Activated CD8-positive, alpha-beta T cell treated with anti-CD3 and anti-CD28 coated beads for 36 hours (primary cell): Measurements from ENCODE around the gene RPL37. TPM values are rescaled to one million over a fixed set of nuclear protein-coding genes. Genes with fewer than 3 reads are reported as not detected.

Source experiments
- ATAC-seq: fragments of 200-7000 bp; cut with Tn5 transposase; one replicate; pipeline ENCODE4 v1.10.0; 2021; ENCODE audit warnings: mild to moderate bottlenecking, moderate library complexity
- CTCF ChIA-PET: fragments of 350-600 bp; sonication (Branson Sonifier 250); formaldehyde crosslinking; loops from one replicate; lab custom pipeline; 2021; ENCODE audit warnings: antibody characterized with exemption; lab: Charles Lee
- POLR2A ChIA-PET: fragments of 350-600 bp; sonication (Branson Sonifier 250); formaldehyde crosslinking; loops from one replicate; lab custom pipeline; 2021; ENCODE audit warnings: antibody characterized with exemption; lab: Charles Lee
- DNase-seq: peaks from one replicate; pipeline ENCODE4 v3.0.0-alpha.2; 2020
- H3K27ac Mint-ChIP-seq: one replicate; pipeline ENCODE4 v1.8.0; 2021; ENCODE audit warnings: mild to moderate bottlenecking, mixed read lengths
- H3K27me3 Mint-ChIP-seq: one replicate; pipeline ENCODE4 v1.8.0; 2021; ENCODE audit warnings: mixed read lengths
- H3K36me3 Mint-ChIP-seq: one replicate; pipeline ENCODE4 v1.8.0; 2021; ENCODE audit warnings: low read depth, mixed read lengths
- H3K4me1 Mint-ChIP-seq: one replicate; pipeline ENCODE4 v1.8.0; 2021; ENCODE audit warnings: low read depth, mixed read lengths
- H3K4me3 Mint-ChIP-seq: one replicate; pipeline ENCODE4 v1.8.0; 2021; ENCODE audit warnings: mild to moderate bottlenecking, moderate library complexity, mixed read lengths
- H3K9me3 Mint-ChIP-seq: one replicate; pipeline ENCODE4 v1.8.0; 2021; ENCODE audit warnings: mixed read lengths
- CTCF ChIP-seq: fragments of 200-600 bp; IDR thresholded peaks from one replicate; pipeline ENCODE4 v1.8.0; 2022; ENCODE audit warnings: antibody characterized with exemption, mild to moderate bottlenecking
- intact Hi-C: fragments of 100-400 bp; cut with micrococcal nuclease; formaldehyde crosslinking; loops from one replicate; pipeline ENCODE4 v1.10.0; 2022
- total RNA-seq, 2 experiments: library from RNA; stranded (reverse); gene quantifications; one replicate each; pipeline ENCODE4 v1.2.3, GENCODE V29; 2021

RPL37 gene
- total RNA-seq, 2 experiments from 2014 or later: 1,914 to 1,950 TPM

GRCh38 chr5:40846371-40846770 lies 11.3 kb upstream of the RPL37 start:
- H3K4me1 Mint-ChIP-seq: peaks cover 1% of the 10 kb centered on the region
- POLR2A ChIA-PET: interaction anchor here (0.7 kb wide), 1 partner anchor 11 kb away, joined by 3 read pairs; the partner anchor contains the start of gene RPL37
- DNase-seq (no peak), ATAC-seq (no peak)
- CTCF ChIA-PET: no interaction called here
- no peak overlapping the region for H3K27ac Mint-ChIP-seq
- H3K4me3 Mint-ChIP-seq: no peak overlapping the region
- intact Hi-C loops: no loop called here
- peaks cover 2% of the 10 kb centered on the region for H3K36me3 Mint-ChIP-seq
- H3K9me3 Mint-ChIP-seq: no peaks in the 10 kb centered on the region
- H3K27me3 Mint-ChIP-seq: peaks cover 17% of the 10 kb centered on the region
- no peak for TF ChIP-seq CTCF

GRCh38 chr5:40844565-40844964 lies 9.5 kb upstream of the RPL37 start:
- no peak for TF ChIP-seq CTCF
- CTCF ChIA-PET: no interaction called here
- H3K9me3 Mint-ChIP-seq: no peaks in the 10 kb centered on the region
- peaks cover 6% of the 10 kb centered on the region for H3K4me1 Mint-ChIP-seq
- intact Hi-C loops: no loop called here
- DNase-seq: no peak
- no peak overlapping the region for H3K27ac Mint-ChIP-seq
- H3K36me3 Mint-ChIP-seq: peaks cover 2% of the 10 kb centered on the region
- ATAC-seq: no peak
- H3K4me3 Mint-ChIP-seq: no peak overlapping the region
- H3K27me3 Mint-ChIP-seq: peaks cover 19% of the 10 kb centered on the region
- POLR2A ChIA-PET: interaction anchor here (1.6 kb wide), 1 partner anchor 10 kb away, joined by 3 read pairs; no protein-coding TSS in a partner anchor

- no peak for ATAC-seq
- CTCF ChIA-PET: interaction anchor here (0.7 to 0.8 kb wide), 2 partner anchors 9 to 1926 kb away, joined by 3 read pairs; no protein-coding TSS in a partner anchor
- no peak overlapping the region for H3K27ac Mint-ChIP-seq
- H3K36me3 Mint-ChIP-seq: peaks cover 2% of the 10 kb centered on the region
- peaks cover 16% of the 10 kb centered on the region for H3K27me3 Mint-ChIP-seq
- POLR2A ChIA-PET: interaction anchor here (2.5 kb wide), 1 partner anchor 11 kb away, joined by 12 read pairs; no protein-coding TSS in a partner anchor
- no peak for DNase-seq
- H3K9me3 Mint-ChIP-seq: no peaks in the 10 kb centered on the region
- intact Hi-C loops: no loop called here
- peaks cover 6% of the 10 kb centered on the region for H3K4me1 Mint-ChIP-seq
- no peak for TF ChIP-seq CTCF
- H3K4me3 Mint-ChIP-seq: no peak overlapping the region
Observed at GRCh38 chr5:40842351-40842750, 7.3 kb upstream of the RPL37 start.

- ATAC-seq (peak; percentile 45), DNase-seq (peak; percentile 31)
- Mint-ChIP-seq H3K9me3 (peaks cover 4% of the 10 kb centered on the region), H3K27ac (peak within 1 kb of the TSS; percentile 78), H3K36me3 (peaks cover 2% of the 10 kb centered on the region), H3K4me1 (peaks cover 9% of the 10 kb centered on the region), H3K4me3 (peak within 1 kb of the TSS; percentile 73), H3K27me3 (peaks cover 13% of the 10 kb centered on the region)
- intact Hi-C loops: no loop called here
- no peak for TF ChIP-seq CTCF
- ChIA-PET CTCF (interaction anchor here (0.6 to 0.8 kb wide), 2 partner anchors 10 to 1030 kb away, joined by 3 to 5 read pairs; no protein-coding TSS in a partner anchor), POLR2A (interaction anchor here (0.9 to 2.5 kb wide), 2 partner anchors 10 to 12 kb away, joined by 4 to 12 read pairs; no protein-coding TSS in a partner anchor)
Observed at GRCh38 chr5:40841068-40841805, 6.2 kb upstream of the RPL37 start, which contains the start of gene CARD6. Gene CARD6, plus strand, starts transcription at chr5:40841367. Its CDS starts 16 bp downstream, at chr5:40841383.

- no peak for ATAC-seq
Observed at GRCh38 chr5:40838086-40838485, 3.1 kb upstream of the RPL37 start.

More at GRCh38 chr5:40838086-40838485, 3.1 kb upstream of the RPL37 start:
- no peak for DNase-seq
- H3K27ac Mint-ChIP-seq: no peak overlapping the region
- peaks cover 4% of the 10 kb centered on the region for H3K9me3 Mint-ChIP-seq
- ChIA-PET POLR2A (no interaction called here), CTCF (no interaction called here)
- intact Hi-C loops: loop anchor here (10.0 kb wide), 1 partner anchor 83 kb away; the partner anchor contains the start of gene TTC33
- H3K4me1 Mint-ChIP-seq: peaks cover 15% of the 10 kb centered on the region
- no peak for TF ChIP-seq CTCF
- peaks cover 26% of the 10 kb centered on the region for H3K36me3 Mint-ChIP-seq
- H3K27me3 Mint-ChIP-seq: peaks cover 3% of the 10 kb centered on the region
- no peak overlapping the region for H3K4me3 Mint-ChIP-seq
